Upper lobe of left lung (tissue), 6 donors: ENCODE measurements around the gene C13orf46. TPM values are rescaled to one million over a fixed set of nuclear protein-coding genes. Genes with fewer than 3 reads are reported as not detected.
A peak's percentile ranks its signal among the peaks of the same experiment; 100 is the strongest.

Source experiments
- ATAC-seq, 2 donors: fragments of 200-7000 bp; cut with Tn5 transposase; one replicate each; pipeline ENCODE4 v1.9.1; 2022; ENCODE audit warnings: mild to moderate bottlenecking in 2 of 2, moderate library complexity in 2 of 2; ENCODE audit not compliant: low FRiP score in 2 of 2
- DNase-seq, 2 donors: peaks; one replicate each; pipeline ENCODE4 v3.0.0-alpha.2; 2019 to 2020
- H3K27ac ChIP-seq, 4 donors: fragments of 200-600 bp; sonication (generic); one replicate each; pipeline ENCODE4 v1.5.1; 2016 to 2019
- H3K27me3 ChIP-seq, 4 donors: fragments of 200-600 bp; sonication (generic); one replicate each; pipeline ENCODE4 v1.5.1; 2017 to 2019
- H3K36me3 ChIP-seq, 4 donors: fragments of 200-600 bp; sonication (generic); one replicate each; pipeline ENCODE4 v1.5.1; 2016 to 2019
- H3K4me1 ChIP-seq, 4 donors: fragments of 200-600 bp; sonication (generic); one replicate each; pipeline ENCODE4 v1.5.1; 2018 to 2019
- H3K4me3 ChIP-seq, 4 donors: fragments of 200-600 bp; sonication (generic); one replicate each; pipeline ENCODE4 v1.5.1; 2017 to 2019; ENCODE audit warnings: mild to moderate bottlenecking in 2 of 4, moderate library complexity in 1 of 4
- H3K9me3 ChIP-seq, 4 donors: fragments of 200-600 bp; sonication (generic); one replicate each; pipeline ENCODE4 v1.5.1; 2018 to 2019
- CTCF ChIP-seq, 6 experiments: fragments of 450-650 bp in 4 of 6; fragments of 200-600 bp in 2 of 6; sonication (generic) in 2 of 6; IDR thresholded peaks; one replicate each; pipeline ENCODE4 v1.5.1; 2016 to 2019; ENCODE audit warnings: antibody characterized with exemption in 6 of 6
- EP300 ChIP-seq, 4 donors: sonication (generic); formaldehyde crosslinking; IDR thresholded peaks; one replicate each; pipeline ENCODE4 v1.5.1; 2017; ENCODE audit warnings: antibody characterized with exemption in 4 of 4, control low read depth in 2 of 4
- POLR2A ChIP-seq, 4 donors: fragments of 450-650 bp; IDR thresholded peaks; one replicate each; pipeline ENCODE4 v1.5.1; 2016 to 2017; ENCODE audit warnings: antibody characterized with exemption in 4 of 4, mild to moderate bottlenecking in 2 of 4
- POLR2AphosphoS5 ChIP-seq, 2 donors: sonication (generic); formaldehyde crosslinking; IDR thresholded peaks; one replicate each; pipeline ENCODE4 v1.5.1; 2017; ENCODE audit warnings: antibody characterized with exemption in 2 of 2
- WGBS, 2 donors: methylation state at CpG; one replicate each; pipeline ENCODE4 v1.1.5; 2017 to 2018; 5-methylcytosine and 5-hydroxymethylcytosine counted together
- total RNA-seq, 6 donors: library from RNA; depleted of rRNA in 4 of 6; stranded (reverse); fragments of >200 nt in 4 of 6; gene quantifications; one replicate each; pipeline versions ENCODE4 v1.1.0 to v1.2.1, GENCODE V29; 2016 to 2021
- donor health status: DM: no; HTN: no; CAD: no; lungs with moderate emphysema.
- donor health status: DM: no; HTN: yes; CAD: no; lungs with severe emphysema.

Gene C13orf46
- total RNA-seq, 6 donors from 2014 or later: 5.5 to 44.0 (median 14.7) TPM

GRCh38 chr13:113939944-113940297 is 34.0 kb downstream of the C13orf46 start:
- Histone ChIP-seq H3K9me3 (no peaks in the 10 kb centered on the region), H3K27me3 (no peaks in the 10 kb centered on the region), H3K36me3 (no peaks in the 10 kb centered on the region), H3K4me1 (peaks cover 0 to 7% (median 0%) of the 10 kb centered on the region in 4 donors), H3K4me3 (no peak overlapping the region), H3K27ac (no peak overlapping the region)
- no peak for ATAC-seq
- WGBS, 2 donors: 86 to 100% methylated on average over 6 to 15 of the region's 16 CpGs
- peak in 1 of 2 donors; percentile 81 for DNase-seq
- TF ChIP-seq POLR2A (IDR thresholded peaks at IDR 0.05): no peak
- no peak for TF ChIP-seq EP300 (IDR thresholded peaks at IDR 0.05)
- no peak for TF ChIP-seq POLR2AphosphoS5 (IDR thresholded peaks at IDR 0.05)
- TF ChIP-seq CTCF (IDR thresholded peaks at IDR 0.05): no peak

DNA sequence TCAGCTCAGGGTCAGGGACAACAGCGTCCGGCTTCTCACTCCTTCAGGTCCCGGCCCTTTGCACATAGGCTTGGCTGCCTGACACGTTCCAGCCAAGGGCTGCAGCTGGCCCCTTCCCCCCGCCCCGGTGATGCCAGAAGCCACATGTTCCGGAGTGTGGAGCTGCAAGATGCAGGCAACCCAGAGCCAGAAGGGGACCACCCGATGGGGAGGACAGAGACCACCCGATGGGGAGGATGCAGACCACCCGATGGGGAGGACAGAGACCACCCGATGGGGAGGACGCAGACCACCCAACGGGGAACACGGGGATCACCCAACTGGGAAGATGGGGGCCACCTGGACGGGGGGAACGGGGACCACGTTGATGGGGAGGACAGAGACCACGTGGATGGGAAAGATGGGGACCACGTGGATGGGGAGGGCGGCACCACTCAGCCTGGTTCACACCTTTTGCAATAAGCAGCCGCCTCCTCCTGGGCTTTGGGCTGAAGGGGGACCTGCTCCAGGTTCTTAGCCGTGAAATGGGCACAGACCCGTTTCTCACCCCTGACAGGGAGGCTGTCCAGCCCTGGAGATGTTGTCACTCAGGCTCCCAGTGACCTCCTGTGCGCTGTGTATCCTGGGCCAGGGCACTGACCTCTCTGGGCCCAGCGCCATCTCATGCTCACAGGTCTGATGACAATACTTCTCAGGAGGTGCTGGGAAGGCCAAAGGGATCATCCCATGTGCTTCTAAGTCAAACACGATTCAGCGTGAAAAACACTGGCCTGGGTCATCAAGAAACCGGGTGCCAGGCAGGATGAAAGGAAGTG is 34.5 kb downstream of the C13orf46 start:
- DNase-seq: no peak
- Histone ChIP-seq H3K4me3 (no peak overlapping the region), H3K9me3 (no peaks in the 10 kb centered on the region), H3K27ac (no peak overlapping the region), H3K36me3 (no peaks in the 10 kb centered on the region), H3K4me1 (peaks cover 0 to 7% (median 0%) of the 10 kb centered on the region in 4 donors), H3K27me3 (no peaks in the 10 kb centered on the region)
- 85% methylated on average over 23 to 25 of the region's 28 CpGs for WGBS, 2 donors
- ATAC-seq: peak in 1 of 2 donors; percentile 22
- TF ChIP-seq CTCF (IDR thresholded peaks at IDR 0.05) (no peak), EP300 (IDR thresholded peaks at IDR 0.05) (no peak), POLR2AphosphoS5 (IDR thresholded peaks at IDR 0.05) (no peak), POLR2A (IDR thresholded peaks at IDR 0.05) (no peak)

DNA sequence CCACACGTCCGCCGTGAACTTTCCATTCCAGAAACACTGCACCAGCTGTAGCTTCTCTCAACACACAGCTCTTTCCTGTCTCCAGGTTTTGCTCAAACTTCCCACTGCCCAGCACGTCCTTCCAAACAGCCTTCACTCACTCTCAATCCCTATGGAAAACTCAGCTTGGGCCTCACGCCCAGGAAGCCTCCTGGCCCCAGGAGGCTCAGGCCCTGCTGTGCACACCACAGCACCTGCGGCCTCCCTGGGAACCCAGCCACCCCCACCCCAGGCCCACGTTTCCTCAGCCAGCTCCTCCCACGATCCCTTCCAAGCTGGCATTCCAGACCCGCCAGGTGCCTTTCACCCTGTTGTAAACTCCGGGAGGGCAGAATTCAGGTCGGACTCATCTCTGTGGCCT is 35.2 kb downstream of the C13orf46 start:
- ATAC-seq (no peak), DNase-seq (no peak)
- H3K27ac ChIP-seq: no peak overlapping the region
- H3K4me3 ChIP-seq: no peak overlapping the region
- H3K4me1 ChIP-seq: peaks cover 0 to 7% (median 0%) of the 10 kb centered on the region in 4 donors
- no peaks in the 10 kb centered on the region for H3K36me3 ChIP-seq
- H3K9me3 ChIP-seq: no peaks in the 10 kb centered on the region
- 63 to 78% methylated on average over 10 to 11 of the region's 11 CpGs for WGBS, 2 donors
- TF ChIP-seq CTCF (IDR thresholded peaks at IDR 0.05) (no peak), POLR2AphosphoS5 (IDR thresholded peaks at IDR 0.05) (no peak), POLR2A (IDR thresholded peaks at IDR 0.05) (no peak), EP300 (IDR thresholded peaks at IDR 0.05) (no peak)
- H3K27me3 ChIP-seq: no peaks in the 10 kb centered on the region

DNA sequence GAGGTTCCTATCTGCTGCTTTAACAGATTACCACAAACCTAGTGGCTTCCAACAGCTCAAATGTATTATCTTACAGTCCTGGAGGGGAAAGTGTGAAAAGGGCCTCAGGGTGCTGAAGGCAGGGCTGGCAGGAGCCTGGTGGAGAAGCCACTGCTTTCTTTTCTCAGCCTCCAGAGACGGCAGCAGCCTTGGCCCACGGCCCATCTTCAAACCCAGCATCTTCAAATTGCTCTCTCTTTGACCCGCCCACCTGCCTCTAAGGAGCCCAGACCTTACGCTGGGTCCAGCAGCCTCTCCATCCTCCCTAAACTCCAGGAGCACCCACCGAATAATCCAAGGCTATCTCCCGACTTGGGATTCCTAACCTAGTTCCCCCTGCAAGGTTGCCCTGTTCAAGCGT is 35.6 kb downstream of the C13orf46 start:
- DNase-seq (no peak), ATAC-seq (no peak)
- TF ChIP-seq POLR2A (IDR thresholded peaks at IDR 0.05): no peak
- TF ChIP-seq EP300 (IDR thresholded peaks at IDR 0.05): no peak
- no peak for TF ChIP-seq POLR2AphosphoS5 (IDR thresholded peaks at IDR 0.05)
- TF ChIP-seq CTCF (IDR thresholded peaks at IDR 0.05): no peak
- WGBS, 2 donors: 59 to 66% methylated on average over 6 to 7 of the region's 7 CpGs
- no peak overlapping the region for H3K27ac ChIP-seq
- H3K27me3 ChIP-seq: no peaks in the 10 kb centered on the region
- no peaks in the 10 kb centered on the region for H3K36me3 ChIP-seq
- H3K4me1 ChIP-seq: peaks cover 0 to 7% (median 0%) of the 10 kb centered on the region in 4 donors
- no peak overlapping the region for H3K4me3 ChIP-seq
- no peaks in the 10 kb centered on the region for H3K9me3 ChIP-seq
